Suprapubic skin (tissue), 4 donors: ENCODE results near the gene SLC30A3.

ENCODE experiments used
- CTCF ChIP-seq, 2 donors: fragments of 200-600 bp in 1 of 2; fragments of 450-650 bp in 1 of 2; sonication (generic) in 1 of 2; IDR thresholded peaks; one replicate each; pipeline ENCODE4 v1.5.1; 2016 to 2019; ENCODE audit warnings: antibody characterized with exemption in 2 of 2, mild to moderate bottlenecking in 1 of 2, moderate library complexity in 1 of 2
- EP300 ChIP-seq: sonication (generic); formaldehyde crosslinking; IDR thresholded peaks from one replicate; pipeline ENCODE4 v1.6.1; 2017; ENCODE audit warnings: antibody characterized with exemption
- POLR2AphosphoS5 ChIP-seq, 3 donors: sonication (generic); formaldehyde crosslinking; IDR thresholded peaks; one replicate each; pipeline ENCODE4 v1.6.1; 2017; ENCODE audit warnings: antibody characterized with exemption in 3 of 3

GRCh38 chr2:27294928-27295327, 32.1 kb upstream of the SLC30A3 start:
- TF ChIP-seq POLR2AphosphoS5 (IDR thresholded peaks at IDR 0.05) (no peak), EP300 (no peak), CTCF (IDR thresholded peaks at IDR 0.05) (no peak)
